Hematopoietic multipotent progenitor cell treated with erythropoietin and hydrocortisone succinate and interleukin-3 and kit ligand, for 15 days (in vitro differentiated cells): ENCODE data around the gene PLD1.
"Not testable (repeated sequence)": the region's sequence is repeated elsewhere in the genome, so short reads cannot be mapped to it uniquely, and the experiment has no call there.

ENCODE experiments used
- DNase-seq: peaks from one replicate; pipeline ENCODE4 v3.0.0-alpha.2; 2015; ENCODE audit warnings: low spot score

Gene PLD1

GRCh38 chr3:171660188-171660587 is 150.1 kb downstream of the PLD1 start:
- DNase-seq = no peak

- DNase-seq = no peak
These were observed 151.4 kb downstream of the PLD1 start for GRCh38 chr3:171658841-171659240.

GRCh38 chr3:171654809-171655208 is 155.5 kb downstream of the PLD1 start:
- no peak for DNase-seq

- DNase-seq = no peak
These were observed 156.0 kb downstream of the PLD1 start for GRCh38 chr3:171654326-171654725.

GRCh38 chr3:171653701-171654100 is 156.6 kb downstream of the PLD1 start:
- DNase-seq = no peak

GRCh38 chr3:171652932-171653331 is 157.4 kb downstream of the PLD1 start:
- no peak for DNase-seq

- no peak for DNase-seq
These were observed 160.2 kb downstream of the PLD1 start for GRCh38 chr3:171649911-171650592.

GRCh38 chr3:171649267-171649666 is 161.0 kb downstream of the PLD1 start:
- DNase-seq = no peak

GRCh38 chr3:171648069-171648468 is 162.2 kb downstream of the PLD1 start:
- no peak for DNase-seq

GRCh38 chr3:171646357-171647133 is 163.7 kb downstream of the PLD1 start:
- DNase-seq = peak; percentile 17

- no peak for DNase-seq
These were observed 165.6 kb downstream of the PLD1 start for GRCh38 chr3:171644681-171645080.

- no peak for DNase-seq
These were observed 166.6 kb downstream of the PLD1 start for GRCh38 chr3:171643681-171644080.

GRCh38 chr3:171643033-171643432 is 167.2 kb downstream of the PLD1 start:
- no peak for DNase-seq

GRCh38 chr3:171640520-171641412 is 169.5 kb downstream of the PLD1 start:
- DNase-seq = no peak

GRCh38 chr3:171636666-171637065 is 173.6 kb downstream of the PLD1 start:
- DNase-seq = no peak

- DNase-seq = no peak
These were observed 177.5 kb downstream of the PLD1 start for GRCh38 chr3:171632766-171633165.

- not testable (repeated sequence) for DNase-seq
These were observed 183.5 kb downstream of the PLD1 start for GRCh38 chr3:171626799-171627198.

GRCh38 chr3:171622126-171622525 is 188.2 kb downstream of the PLD1 start:
- DNase-seq = no peak

- no peak for DNase-seq
These were observed 189.4 kb downstream of the PLD1 start for GRCh38 chr3:171620825-171621434.

GRCh38 chr3:171616798-171617197 is 193.5 kb downstream of the PLD1 start:
- DNase-seq = no peak

- no peak for DNase-seq
These were observed 194.6 kb downstream of the PLD1 start for GRCh38 chr3:171615686-171616085.

GRCh38 chr3:171615281-171615680 is 195.0 kb downstream of the PLD1 start:
- DNase-seq = no peak
